Endothelial cell of umbilical vein (primary cell): ENCODE data around the gene WDR72. TPM values are rescaled to one million over a fixed set of nuclear protein-coding genes. Genes with fewer than 3 reads are reported as not detected.

Experiments used
- BruUV-seq: library from RNA; stranded (reverse); fragments of 400-500 nt; replicated peaks from 2 replicates; lab custom pipeline; 2021; lab: Mats Ljungman, UMichigan
- CTCF ChIA-PET: fragments of 300-600, 350-600 bp; sonication (Branson Sonifier 250); formaldehyde crosslinking; loops from one replicate; lab custom pipeline; 2021; ENCODE audit warnings: antibody characterized with exemption, inconsistent platforms; lab: Charles Lee
- POLR2A ChIA-PET: fragments of 300-600, 350-600 bp; sonication (Branson Sonifier 250); formaldehyde crosslinking; loops from one replicate; lab custom pipeline; 2021; ENCODE audit warnings: antibody characterized with exemption, inconsistent platforms; lab: Charles Lee
- DNase-seq: peaks from one replicate; pipeline ENCODE4 v3.0.0-alpha.2; 2011; ENCODE audit warnings: low read depth, low spot score
- FAIRE-seq: peaks from 2 replicates; lab custom pipeline; 2011; peaks lifted over from hg19 to GRCh38; lab: Jason Lieb, UNC
- H2AFZ ChIP-seq: 2 replicates; pipeline ENCODE4 v1.6.0; 2012; ENCODE audit warnings: low read depth, low read length, control low read depth, inconsistent platforms
- H3K27ac ChIP-seq: 2 replicates; pipeline ENCODE4 v1.5.1; 2011; ENCODE audit warnings: low read depth, mild to moderate bottlenecking, control low read depth, low read length, moderate library complexity; ENCODE audit not compliant: insufficient read depth
- H3K27me3 ChIP-seq, 2 experiments: 2 replicates each; pipeline versions ENCODE4 v1.6.0 to v1.6.1; 2011; ENCODE audit warnings: low read length in 2 of 2, mixed read lengths in 1 of 2; ENCODE audit not compliant: control insufficient read depth in 2 of 2, insufficient read depth in 2 of 2
- H3K36me3 ChIP-seq, 2 experiments: 2 replicates in 1 of 2; 3 replicates in 1 of 2; pipeline ENCODE4 v1.5.1; 2011; ENCODE audit warnings: low read length in 2 of 2, mild to moderate bottlenecking in 1 of 2, moderate library complexity in 1 of 2; ENCODE audit not compliant: control insufficient read depth in 2 of 2, insufficient read depth in 2 of 2; ENCODE audit errors: extremely low read depth in 1 of 2
- H3K4me1 ChIP-seq: 3 replicates; pipeline ENCODE4 v1.5.1; 2011; ENCODE audit warnings: mild to moderate bottlenecking, low read length; ENCODE audit not compliant: control insufficient read depth, insufficient read depth; ENCODE audit errors: extremely low read depth
- H3K4me2 ChIP-seq: 2 replicates; pipeline ENCODE4 v1.6.1; 2011; ENCODE audit warnings: low read length, control low read depth, mixed read lengths; ENCODE audit not compliant: insufficient read depth
- H3K4me3 ChIP-seq, 3 experiments: fragments of 200-600 bp in 1 of 3; sonication (generic), shearing (Covaris generic) in 1 of 3; replicated peaks in 1 of 3; 2 replicates each; pipeline ENCODE4 v1.5.1; 2011 to 2016; ENCODE audit warnings: control low read depth in 3 of 3, low read length in 3 of 3, mild to moderate bottlenecking in 2 of 3, inconsistent platforms in 1 of 3, low read depth in 1 of 3, moderate library complexity in 1 of 3; ENCODE audit not compliant: insufficient read depth in 1 of 3
- H3K79me2 ChIP-seq: 2 replicates; pipeline ENCODE4 v1.6.0; 2012; ENCODE audit warnings: low read length, inconsistent platforms; ENCODE audit not compliant: control insufficient read depth, insufficient read depth
- H3K9ac ChIP-seq: replicated peaks from 2 replicates; pipeline ENCODE3; 2011; ENCODE audit warnings: low read length, control low read depth; ENCODE audit not compliant: insufficient read depth; ENCODE audit errors: extremely low read depth
- H3K9me1 ChIP-seq: replicated peaks from 3 replicates; pipeline ENCODE4 v1.6.0; 2011; ENCODE audit warnings: mild to moderate bottlenecking, low read length; ENCODE audit not compliant: control insufficient read depth, insufficient read depth; ENCODE audit errors: extremely low read depth
- H3K9me3 ChIP-seq: replicated peaks from 2 replicates; pipeline ENCODE4 v1.5.1; 2012; ENCODE audit warnings: low read length, inconsistent platforms; ENCODE audit not compliant: control insufficient read depth, insufficient read depth
- H4K20me1 ChIP-seq: replicated peaks from 2 replicates; pipeline ENCODE3; 2011; ENCODE audit warnings: mild to moderate bottlenecking, low read length; ENCODE audit not compliant: control insufficient read depth, insufficient read depth; ENCODE audit errors: extremely low read depth
- CTCF ChIP-seq, 2 donors: IDR thresholded peaks; 1 replicate in 1 of 2; 2 replicates in 1 of 2; pipeline ENCODE4 v1.5.1; 2011; ENCODE audit warnings: low read length in 2 of 2, mild to moderate bottlenecking in 2 of 2, moderate library complexity in 2 of 2, control low read depth in 1 of 2, inconsistent platforms in 1 of 2, low read depth in 1 of 2; ENCODE audit not compliant: insufficient read depth in 1 of 2; ENCODE audit errors: extremely low read depth in 1 of 2
- GATA2 ChIP-seq: IDR thresholded peaks from 2 replicates; pipeline ENCODE4 v1.7.0; 2011; ENCODE audit warnings: low read depth, mild to moderate bottlenecking, moderate library complexity, mixed read lengths, low read length; ENCODE audit not compliant: insufficient read length, insufficient read depth
- MAX ChIP-seq: IDR thresholded peaks from 2 replicates; pipeline ENCODE4 v1.6.1; 2011; ENCODE audit not compliant: insufficient read depth, insufficient read length
- POLR2A ChIP-seq: IDR thresholded peaks from 2 replicates; pipeline ENCODE4 v1.6.1; 2012; ENCODE audit warnings: low read depth, mild to moderate bottlenecking, control low read depth, low read length
- POLR2AphosphoS5 ChIP-seq: IDR thresholded peaks from 2 replicates; pipeline ENCODE4 v1.6.1; 2012; ENCODE audit warnings: low read depth, mild to moderate bottlenecking, control low read depth, low read length, moderate library complexity; ENCODE audit not compliant: insufficient read depth
- dilution Hi-C: fragments of 300-500 bp; cut with MboI; formaldehyde crosslinking; loops from one replicate; pipeline ENCODE4 v1.15.0; 2019; ENCODE audit warnings: low sequenced_read_pairs; ENCODE audit not compliant: extremely low pct_ligation_motif_present
- intact Hi-C: fragments of 100-400 bp; cut with micrococcal nuclease; formaldehyde crosslinking; loops from one replicate; pipeline ENCODE4 v1.10.0; 2022
- polyA plus RNA-seq, 4 experiments: library from polyadenylated mRNA; depleted of rRNA in 3 of 4; stranded (reverse) in 3 of 4; unstranded in 1 of 4; fragments of >200 nt; gene quantifications; 2 replicates each; pipeline versions ENCODE4 v1.2.1 to v1.2.3, GENCODE V29; 2011 to 2012; ENCODE audit warnings: missing spikeins in 1 of 4
- total RNA-seq: library from RNA; stranded (reverse); gene quantifications from 2 replicates; pipeline ENCODE4 v1.2.3, GENCODE V29; 2021

The WDR72 gene
- total and polyA plus RNA-seq, 2 donors (not counting 3 experiments of a cell fraction or from before 2014, with no cell fraction given), result not detected

- CTCF ChIA-PET, result no interaction called here
Measured at GRCh38 chr15:53757906-53758305, 1.6 kb downstream of the WDR72 start.

More at GRCh38 chr15:53757906-53758305, 1.6 kb downstream of the WDR72 start:
- Histone ChIP-seq H3K9ac (no peak overlapping the region), H3K36me3 (no peaks in the 10 kb centered on the region), H3K4me1 (no peaks in the 10 kb centered on the region), H3K9me3 (no peaks in the 10 kb centered on the region), H4K20me1 (no peaks in the 10 kb centered on the region), H2AFZ (no peak overlapping the region), H3K79me2 (no peaks in the 10 kb centered on the region), H3K9me1 (no peaks in the 10 kb centered on the region), H3K27ac (no peak overlapping the region), H3K4me3 (no peak overlapping the region), H3K4me2 (no peak overlapping the region), H3K27me3 (peaks cover 8% of the 10 kb centered on the region in 2 experiments)
- DNase-seq, result no peak
- TF ChIP-seq POLR2A, result no peak
- no peak for TF ChIP-seq POLR2AphosphoS5
- no peak for TF ChIP-seq MAX
- TF ChIP-seq GATA2, result no peak
- TF ChIP-seq CTCF (IDR thresholded peaks at IDR 0.05; ENCODE audit: extremely low read depth in 1 of 2, insufficient read depth in 1 of 2, low read depth in 1 of 2, low read length in 2 of 2), result no peak
- dilution Hi-C loops, result no loop called here
- POLR2A ChIA-PET, result no interaction called here
- no TSS peak for BruUV-seq
- intact Hi-C loops, result no loop called here
- FAIRE-seq, result no peak
